Measurements from ENCODE around the gene SMOC2. TPM values are rescaled to one million over a fixed set of nuclear protein-coding genes. Genes with fewer than 3 reads are reported as not detected.

The SMOC2 gene
- total RNA-seq, 1 donor from 2014 or later: 12.6 TPM

- H3K9me3 ChIP-seq: no peaks in the 10 kb centered on the region
- no peaks in the 10 kb centered on the region for H3K36me3 ChIP-seq
- no peaks in the 10 kb centered on the region for H3K4me1 ChIP-seq
- DNase-seq (no peak), ATAC-seq (no peak)
- no peak for TF ChIP-seq CTCF (IDR thresholded peaks at IDR 0.05)
- H3K27me3 ChIP-seq (ENCODE audit: low read depth): no peaks in the 10 kb centered on the region
- intact Hi-C loops (cut with DNase I): no loop called here
- H3K27ac ChIP-seq: no peak overlapping the region
- no peak overlapping the region for H3K4me3 ChIP-seq
Measured at GRCh38 chr6:168397012-168397411, 44.0 kb upstream of the SMOC2 start.

GRCh38 chr6:168400037-168400436, 40.9 kb upstream of the SMOC2 start:
- no peak for ATAC-seq
- no peak overlapping the region for H3K4me3 ChIP-seq
- H3K9me3 ChIP-seq: no peaks in the 10 kb centered on the region
- H3K4me1 ChIP-seq: no peaks in the 10 kb centered on the region
- DNase-seq: no peak
- no peaks in the 10 kb centered on the region for H3K36me3 ChIP-seq
- no peak for TF ChIP-seq CTCF (IDR thresholded peaks at IDR 0.05)
- intact Hi-C loops (cut with DNase I): no loop called here
- no peak overlapping the region for H3K27ac ChIP-seq
- H3K27me3 ChIP-seq (ENCODE audit: low read depth): no peaks in the 10 kb centered on the region

- H3K27me3 ChIP-seq (ENCODE audit: low read depth): no peaks in the 10 kb centered on the region
- TF ChIP-seq CTCF (IDR thresholded peaks at IDR 0.05): no peak
- ATAC-seq: no peak
- DNase-seq: no peak
- no peak overlapping the region for H3K27ac ChIP-seq
- intact Hi-C loops (cut with DNase I): no loop called here
- H3K9me3 ChIP-seq: no peaks in the 10 kb centered on the region
- no peak overlapping the region for H3K4me3 ChIP-seq
- H3K4me1 ChIP-seq: no peaks in the 10 kb centered on the region
- no peaks in the 10 kb centered on the region for H3K36me3 ChIP-seq
Measured at GRCh38 chr6:168403370-168404005, 37.5 kb upstream of the SMOC2 start.

- no peak overlapping the region for H3K4me3 ChIP-seq
- no peak for DNase-seq
- no peak for TF ChIP-seq CTCF (IDR thresholded peaks at IDR 0.05)
- H3K27ac ChIP-seq: no peak overlapping the region
- no peaks in the 10 kb centered on the region for H3K27me3 ChIP-seq (ENCODE audit: low read depth)
- H3K36me3 ChIP-seq: no peaks in the 10 kb centered on the region
- intact Hi-C loops (cut with DNase I): no loop called here
- H3K9me3 ChIP-seq: no peaks in the 10 kb centered on the region
- no peak for ATAC-seq
- H3K4me1 ChIP-seq: no peaks in the 10 kb centered on the region
Measured at GRCh38 chr6:168404560-168404959, 36.4 kb upstream of the SMOC2 start.

GRCh38 chr6:168407842-168408241, 33.1 kb upstream of the SMOC2 start:
- Histone ChIP-seq H3K27ac (no peak overlapping the region), H3K4me3 (no peak overlapping the region), H3K9me3 (no peaks in the 10 kb centered on the region), H3K36me3 (no peaks in the 10 kb centered on the region), H3K4me1 (no peaks in the 10 kb centered on the region), H3K27me3 (ENCODE audit: low read depth) (no peaks in the 10 kb centered on the region)
- DNase-seq: no peak
- no peak for TF ChIP-seq CTCF (IDR thresholded peaks at IDR 0.05)
- intact Hi-C loops (cut with DNase I): no loop called here
- no peak for ATAC-seq

Measured in lower lobe of right lung (tissue), 2 donors.